ENCODE results near the gene TBC1D14.

The TBC1D14 gene

DNA sequence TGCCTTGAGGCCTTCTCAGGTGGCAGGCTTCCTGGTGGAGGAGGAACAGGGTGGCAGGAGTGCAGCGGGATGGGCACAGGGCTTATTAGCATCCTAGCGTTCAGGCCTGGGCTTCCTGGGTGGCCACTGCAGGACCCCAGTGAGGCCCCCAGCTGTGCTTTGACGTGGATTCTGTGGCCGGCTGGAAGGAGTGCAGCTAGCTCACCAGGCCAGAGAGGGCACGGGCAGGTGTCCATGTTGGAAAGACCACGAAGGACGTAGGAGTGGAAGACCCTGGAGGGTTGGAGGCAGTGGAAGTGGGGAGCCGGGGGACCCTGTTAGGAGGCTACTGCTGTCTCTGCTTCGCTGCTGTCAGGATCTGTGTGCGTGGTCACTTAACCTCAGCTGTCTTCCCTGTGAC lies 120.3 kb downstream of the TBC1D14 start:
- Histone ChIP-seq H3K4me1 (ENCODE audit: control insufficient read depth in 1 of 2, insufficient read depth in 2 of 2, low read length in 2 of 2) (peaks cover 8 to 10% of the 10 kb centered on the region in 2 experiments), H4K12ac (ENCODE audit: low read depth, low read length) (no peak overlapping the region)

DNA sequence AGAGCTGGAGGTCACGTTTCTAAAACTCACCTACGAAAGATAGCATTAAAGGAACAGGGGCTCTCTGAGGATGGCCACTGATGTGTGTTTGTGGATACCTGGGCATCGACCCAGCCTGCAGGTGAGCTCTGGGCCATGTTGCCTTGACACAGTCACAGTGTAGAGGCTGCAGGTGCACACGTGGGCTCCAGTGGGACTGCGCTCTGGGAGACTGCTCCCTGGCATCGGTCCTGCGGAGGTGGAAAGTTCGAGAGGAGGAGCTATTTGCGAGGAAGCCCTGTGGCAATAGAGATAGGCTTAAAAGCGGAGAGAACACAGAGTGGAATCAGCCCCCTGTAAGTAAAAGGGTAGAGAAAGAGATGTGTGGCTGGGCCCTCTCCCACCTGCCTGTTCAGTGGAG lies 121.2 kb downstream of the TBC1D14 start:
- Histone ChIP-seq H2AK5ac (ENCODE audit: low read length) (no peak overlapping the region), H3K27me3 (ENCODE audit: insufficient read depth, low read length) (no peaks in the 10 kb centered on the region), H2AFZ (ENCODE audit: insufficient read depth, low read length, poor library complexity) (no peak overlapping the region), H3K27ac (ENCODE audit: low read depth, low read length) (no peak overlapping the region), H3K36me3 (ENCODE audit: control insufficient read depth in 1 of 2, insufficient read depth in 2 of 2, low read length in 2 of 2) (peaks cover 41 to 45% of the 10 kb centered on the region in 2 experiments), H3K9me3 (ENCODE audit: insufficient read depth, low read depth, low read length) (peaks cover 7% of the 10 kb centered on the region), H3K18ac (ENCODE audit: low read length) (no peak overlapping the region), H2BK5ac (ENCODE audit: low read depth, low read length, poor library complexity) (no peak overlapping the region), H3K4me2 (ENCODE audit: low read length) (no peak overlapping the region), H4K8ac (ENCODE audit: low read depth, low read length) (no peak overlapping the region), H3K9ac (ENCODE audit: low read length) (no peak overlapping the region), H4K12ac (ENCODE audit: low read depth, low read length) (no peak overlapping the region), H3K4me1 (ENCODE audit: control insufficient read depth in 1 of 2, insufficient read depth in 2 of 2, low read length in 2 of 2) (peaks cover 10 to 11% of the 10 kb centered on the region in 2 experiments), H3K4ac (ENCODE audit: low read depth, low read length) (no peak overlapping the region), H3K4me3 (ENCODE audit: low read depth, low read length) (no peak overlapping the region), H3K79me1 (ENCODE audit: low read length) (no peaks in the 10 kb centered on the region), H3K79me2 (ENCODE audit: control insufficient read depth, insufficient read depth, low read length, poor library complexity) (no peaks in the 10 kb centered on the region), H2BK120ac (ENCODE audit: insufficient read depth, low read length, poor library complexity) (no peak overlapping the region), H3K23ac (ENCODE audit: low read length) (no peak overlapping the region), H3K14ac (ENCODE audit: low read length) (no peak overlapping the region), H4K91ac (ENCODE audit: low read depth, low read length) (no peak overlapping the region), H2BK12ac (ENCODE audit: low read length) (no peak overlapping the region)
- WGBS (ENCODE audit: extremely low coverage, insufficient coverage, insufficient read length) = no CpG with 5 or more reads among the region's 10 CpGs
- no peak for DNase-seq

More for the DNA sequence above, 120.3 kb downstream of the TBC1D14 start:
- Histone ChIP-seq H3K27me3 (ENCODE audit: insufficient read depth, low read length) (no peaks in the 10 kb centered on the region), H2AFZ (ENCODE audit: insufficient read depth, low read length, poor library complexity) (no peak overlapping the region), H3K36me3 (ENCODE audit: control insufficient read depth in 1 of 2, insufficient read depth in 2 of 2, low read length in 2 of 2) (peaks cover 43 to 49% of the 10 kb centered on the region in 2 experiments), H3K79me2 (ENCODE audit: control insufficient read depth, insufficient read depth, low read length, poor library complexity) (no peaks in the 10 kb centered on the region), H3K4me2 (ENCODE audit: low read length) (no peak overlapping the region), H3K18ac (ENCODE audit: low read length) (no peak overlapping the region), H3K23ac (ENCODE audit: low read length) (no peak overlapping the region), H3K4me3 (ENCODE audit: low read depth, low read length) (no peak overlapping the region), H2BK120ac (ENCODE audit: insufficient read depth, low read length, poor library complexity) (no peak overlapping the region), H3K14ac (ENCODE audit: low read length) (no peak overlapping the region), H3K9ac (ENCODE audit: low read length) (no peak overlapping the region), H3K79me1 (ENCODE audit: low read length) (no peaks in the 10 kb centered on the region), H2BK12ac (ENCODE audit: low read length) (no peak overlapping the region), H3K27ac (ENCODE audit: low read depth, low read length) (no peak overlapping the region), H2AK5ac (ENCODE audit: low read length) (no peak overlapping the region), H4K91ac (ENCODE audit: low read depth, low read length) (no peak overlapping the region), H3K4ac (ENCODE audit: low read depth, low read length) (no peak overlapping the region), H2BK5ac (ENCODE audit: low read depth, low read length, poor library complexity) (no peak overlapping the region), H4K8ac (ENCODE audit: low read depth, low read length) (no peak overlapping the region), H3K9me3 (ENCODE audit: insufficient read depth, low read depth, low read length) (peaks cover 8% of the 10 kb centered on the region)
- no CpG with 5 or more reads among the region's 10 CpGs for WGBS (ENCODE audit: extremely low coverage, insufficient coverage, insufficient read length)
- no peak for DNase-seq

DNA sequence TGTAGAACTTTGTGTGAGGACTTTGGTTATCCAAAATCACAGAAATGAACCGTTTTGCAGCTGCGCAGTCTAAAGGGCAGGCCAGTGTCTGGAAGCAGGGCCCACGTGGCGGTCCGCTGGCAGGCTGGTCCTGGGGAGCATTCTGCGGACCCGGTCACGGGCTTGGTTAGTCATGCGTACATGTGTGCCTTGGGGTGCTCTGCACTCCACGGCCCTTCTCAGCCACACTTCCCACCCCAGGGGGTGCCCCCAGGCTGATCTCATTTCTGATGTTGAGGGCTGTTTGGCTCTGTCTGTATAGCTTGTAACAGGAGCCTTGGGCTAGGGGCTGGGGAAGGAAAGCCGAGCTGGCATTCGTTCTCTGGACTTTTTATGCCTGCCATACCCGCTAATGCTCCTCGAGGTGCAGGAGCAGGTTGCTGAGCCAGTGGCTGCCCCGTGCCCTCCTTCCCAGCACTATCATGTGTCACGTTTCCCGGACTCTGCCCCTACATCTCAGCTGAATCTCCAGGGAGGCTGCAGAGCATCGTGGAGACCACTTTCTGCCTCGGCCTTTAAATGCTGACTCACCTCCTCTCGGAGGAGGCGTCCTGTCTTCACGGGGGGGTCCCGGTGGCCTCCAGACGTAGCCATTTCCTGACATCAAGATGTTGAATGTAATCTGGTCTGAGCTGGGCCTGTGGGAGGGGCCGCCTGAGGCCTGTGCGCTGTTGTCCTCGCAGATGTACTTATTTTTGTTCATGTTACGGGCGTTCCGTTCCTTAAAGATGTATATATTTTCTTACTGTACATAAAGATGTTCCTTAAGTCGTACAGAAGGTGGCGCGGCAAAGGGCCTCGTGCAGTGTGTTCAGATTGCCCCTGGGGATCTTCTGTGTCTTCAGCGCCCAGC lies 122.2 kb downstream of the TBC1D14 start:
- no CpG with 5 or more reads among the region's 35 CpGs for WGBS (ENCODE audit: extremely low coverage, insufficient coverage, insufficient read length)
- H3K18ac ChIP-seq (ENCODE audit: low read length) = no peak overlapping the region
- no peak overlapping the region for H2AK5ac ChIP-seq (ENCODE audit: low read length)
- H2BK120ac ChIP-seq (ENCODE audit: insufficient read depth, low read length, poor library complexity) = no peak overlapping the region
- H3K79me1 ChIP-seq (ENCODE audit: low read length) = no peaks in the 10 kb centered on the region
- H3K4me3 ChIP-seq (ENCODE audit: low read depth, low read length) = no peak overlapping the region
- no peak overlapping the region for H3K9ac ChIP-seq (ENCODE audit: low read length)
- no peak overlapping the region for H2AFZ ChIP-seq (ENCODE audit: insufficient read depth, low read length, poor library complexity)
- no peak overlapping the region for H3K4me2 ChIP-seq (ENCODE audit: low read length)
- DNase-seq = no peak
- no peak overlapping the region for H2BK12ac ChIP-seq (ENCODE audit: low read length)
- H4K8ac ChIP-seq (ENCODE audit: low read depth, low read length) = no peak overlapping the region
- no peak overlapping the region for H3K27ac ChIP-seq (ENCODE audit: low read depth, low read length)
- peaks cover 41 to 43% of the 10 kb centered on the region in 2 experiments for H3K36me3 ChIP-seq (ENCODE audit: control insufficient read depth in 1 of 2, insufficient read depth in 2 of 2, low read length in 2 of 2)
- peaks cover 7% of the 10 kb centered on the region for H3K9me3 ChIP-seq (ENCODE audit: insufficient read depth, low read depth, low read length)
- no peak overlapping the region for H2BK5ac ChIP-seq (ENCODE audit: low read depth, low read length, poor library complexity)
- no peak overlapping the region for H3K14ac ChIP-seq (ENCODE audit: low read length)
- H3K27me3 ChIP-seq (ENCODE audit: insufficient read depth, low read length) = no peaks in the 10 kb centered on the region
- peaks cover 10 to 11% of the 10 kb centered on the region in 2 experiments for H3K4me1 ChIP-seq (ENCODE audit: control insufficient read depth in 1 of 2, insufficient read depth in 2 of 2, low read length in 2 of 2)
- H4K12ac ChIP-seq (ENCODE audit: low read depth, low read length) = no peak overlapping the region
- H3K4ac ChIP-seq (ENCODE audit: low read depth, low read length) = no peak overlapping the region
- no peaks in the 10 kb centered on the region for H3K79me2 ChIP-seq (ENCODE audit: control insufficient read depth, insufficient read depth, low read length, poor library complexity)
- H3K23ac ChIP-seq (ENCODE audit: low read length) = no peak overlapping the region
- H4K91ac ChIP-seq (ENCODE audit: low read depth, low read length) = no peak overlapping the region

DNA sequence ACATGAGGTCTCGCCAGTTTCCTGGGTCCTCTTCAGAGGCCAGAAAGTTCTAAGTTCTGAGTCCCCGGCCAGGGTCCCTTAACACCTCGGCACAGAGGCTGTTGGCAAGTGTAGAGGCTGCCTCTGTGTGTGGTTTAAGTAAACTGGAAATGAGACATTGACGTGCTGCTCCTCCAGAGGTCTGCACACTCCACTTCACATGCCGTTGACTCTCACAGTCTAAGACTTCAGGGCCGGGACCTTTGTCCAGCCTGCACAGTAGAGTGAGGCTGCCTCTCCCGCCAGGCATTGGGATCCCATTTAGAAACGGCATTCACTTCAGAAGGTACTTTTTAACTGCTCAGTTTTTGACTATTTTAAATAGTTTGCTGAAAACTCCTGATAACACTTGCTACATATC lies 123.0 kb downstream of the TBC1D14 start:
- Histone ChIP-seq H3K27me3 (ENCODE audit: insufficient read depth, low read length) (no peaks in the 10 kb centered on the region), H3K79me2 (ENCODE audit: control insufficient read depth, insufficient read depth, low read length, poor library complexity) (no peaks in the 10 kb centered on the region), H3K4me1 (ENCODE audit: control insufficient read depth in 1 of 2, insufficient read depth in 2 of 2, low read length in 2 of 2) (peaks cover 10 to 11% of the 10 kb centered on the region in 2 experiments), H2BK5ac (ENCODE audit: low read depth, low read length, poor library complexity) (no peak overlapping the region), H3K9me3 (ENCODE audit: insufficient read depth, low read depth, low read length) (peaks cover 7% of the 10 kb centered on the region), H4K12ac (ENCODE audit: low read depth, low read length) (no peak overlapping the region), H2AFZ (ENCODE audit: insufficient read depth, low read length, poor library complexity) (no peak overlapping the region), H3K18ac (ENCODE audit: low read length) (no peak overlapping the region), H4K91ac (ENCODE audit: low read depth, low read length) (no peak overlapping the region), H3K36me3 (ENCODE audit: control insufficient read depth in 1 of 2, insufficient read depth in 2 of 2, low read length in 2 of 2) (peaks cover 35 to 37% of the 10 kb centered on the region in 2 experiments), H2BK12ac (ENCODE audit: low read length) (no peak overlapping the region), H4K8ac (ENCODE audit: low read depth, low read length) (no peak overlapping the region), H3K27ac (ENCODE audit: low read depth, low read length) (no peak overlapping the region), H3K14ac (ENCODE audit: low read length) (no peak overlapping the region), H3K4me3 (ENCODE audit: low read depth, low read length) (no peak overlapping the region), H2AK5ac (ENCODE audit: low read length) (no peak overlapping the region), H3K23ac (ENCODE audit: low read length) (no peak overlapping the region), H3K4ac (ENCODE audit: low read depth, low read length) (no peak overlapping the region), H3K9ac (ENCODE audit: low read length) (no peak overlapping the region), H3K79me1 (ENCODE audit: low read length) (no peaks in the 10 kb centered on the region), H3K4me2 (ENCODE audit: low read length) (no peak overlapping the region), H2BK120ac (ENCODE audit: insufficient read depth, low read length, poor library complexity) (no peak overlapping the region)
- no peak for DNase-seq
- WGBS (ENCODE audit: extremely low coverage, insufficient coverage, insufficient read length) = no CpG with 5 or more reads among the region's 8 CpGs

Measured in trophoblast cell (in vitro differentiated cells and primary cell).